Aorta (tissue), 5 donors: ENCODE results near the gene C2orf72. TPM values are rescaled to one million over a fixed set of nuclear protein-coding genes. Genes with fewer than 3 reads are reported as not detected.
A peak's percentile ranks its signal among the peaks of the same experiment; 100 is the strongest.

Experiments used
- ATAC-seq: fragments of 200-7000 bp; cut with Tn5 transposase; one replicate; pipeline ENCODE4 v1.9.1; 2022; ENCODE audit warnings: moderate library complexity; ENCODE audit not compliant: low FRiP score
- DNase-seq, 2 donors: peaks; one replicate each; pipeline ENCODE4 v3.0.0-alpha.2; 2020
- H3K27ac ChIP-seq, 2 donors: one replicate each; pipeline ENCODE4 v1.5.1; 2013; ENCODE audit warnings: low read length in 2 of 2, mild to moderate bottlenecking in 2 of 2, moderate library complexity in 2 of 2, control low read depth in 1 of 2, inconsistent platforms in 1 of 2, low read depth in 1 of 2
- H3K27me3 ChIP-seq, 2 donors: one replicate each; pipeline ENCODE4 v1.6.1; 2013; ENCODE audit warnings: control low read depth in 1 of 2, low read length in 1 of 2, mild to moderate bottlenecking in 1 of 2, moderate library complexity in 1 of 2; ENCODE audit not compliant: insufficient read depth in 2 of 2, control insufficient read depth in 1 of 2
- H3K36me3 ChIP-seq, 2 donors: one replicate each; pipeline ENCODE4 v1.6.1; 2013; ENCODE audit warnings: control low read depth in 1 of 2, low read length in 1 of 2, mild to moderate bottlenecking in 1 of 2; ENCODE audit not compliant: insufficient read depth in 2 of 2, control insufficient read depth in 1 of 2
- H3K4me1 ChIP-seq, 2 donors: one replicate each; pipeline ENCODE4 v1.6.1; 2013; ENCODE audit warnings: low read length in 2 of 2, control low read depth in 1 of 2, mild to moderate bottlenecking in 1 of 2, moderate library complexity in 1 of 2; ENCODE audit not compliant: insufficient read depth in 2 of 2, control insufficient read depth in 1 of 2
- H3K4me3 ChIP-seq, 2 donors: one replicate each; pipeline ENCODE4 v1.5.1; 2013; ENCODE audit warnings: low read length in 2 of 2, control low read depth in 1 of 2, mild to moderate bottlenecking in 1 of 2
- H3K9me3 ChIP-seq: one replicate; pipeline ENCODE4 v1.6.1; 2013; ENCODE audit warnings: mild to moderate bottlenecking, low read length; ENCODE audit not compliant: control insufficient read depth
- WGBS, 2 donors: extraction: QIAGEN DNeasy Blood & Tissue Kit; methylation state at CpG; one replicate each; pipeline ENCODE4 v1.1.7; 2013; 5-methylcytosine and 5-hydroxymethylcytosine counted together
- intact Hi-C, 2 donors: fragments of 100-400 bp; cut with DNase I; formaldehyde crosslinking; loops; one replicate each; pipeline versions ENCODE4 v1.14.2 to v1.15.0; 2022
- polyA plus RNA-seq, 2 donors: library from polyadenylated mRNA; stranded (reverse); fragments of 200-250 nt; gene quantifications; one replicate each; pipeline ENCODE4 v1.2.3, GENCODE V29; 2013
- total RNA-seq, 2 donors: library from RNA; stranded (reverse); fragmentation: NEBNext Ultra II Directional; extraction: Animal tissue kit (Norgen Biotek cat#: 25700); gene quantifications; one replicate each; pipeline ENCODE4 v1.2.1, GENCODE V29; 2021
- donor health status: healthy with polysubstance abuse.
- donor health status: Bipolar disorder and iron deficiency.
- donor health status: DM: no; HTN: no; CAD: no.
- donor health status: DM: no; HTN: no; CAD: no.
- donor health status: DM: yes; HTN: yes; CAD: no.

Gene C2orf72
- total and polyA plus RNA-seq, 4 donors, result 0.13 to 2.4 (median 0.15) TPM; not detected in 1

DNA sequence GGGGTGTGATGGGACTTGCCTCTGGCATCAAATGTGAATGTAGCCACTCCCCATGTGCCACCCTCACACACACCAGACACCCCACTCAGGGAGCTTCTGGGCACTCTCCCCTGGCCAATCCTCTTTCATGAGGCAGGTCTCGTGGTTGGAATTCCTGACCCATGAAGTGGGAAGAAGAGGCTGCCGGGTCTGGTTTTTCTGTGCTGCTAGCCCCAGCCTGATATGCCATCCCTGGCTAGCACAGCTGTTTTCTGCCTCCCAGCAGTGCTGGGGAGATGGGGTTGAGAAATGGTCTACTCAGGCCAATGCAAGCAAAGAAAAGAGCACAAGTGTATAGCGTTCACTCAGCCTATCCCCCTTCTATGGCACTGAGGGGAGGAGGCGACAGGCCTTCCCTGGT, 1.2 kb upstream of the C2orf72 start:
- intact Hi-C loops, result no loop called here
- peaks cover under 1% of the 10 kb centered on the region for H3K9me3 ChIP-seq
- WGBS, 2 donors, result 76 to 77% methylated on average over 4 of the region's 4 CpGs
- H3K27ac ChIP-seq, result no peak overlapping the region
- H3K4me1 ChIP-seq, result no peaks in the 10 kb centered on the region
- no peak for ATAC-seq
- no peaks in the 10 kb centered on the region for H3K36me3 ChIP-seq
- no peak overlapping the region for H3K4me3 ChIP-seq
- H3K27me3 ChIP-seq, result no peaks in the 10 kb centered on the region
- no peak for DNase-seq

DNA sequence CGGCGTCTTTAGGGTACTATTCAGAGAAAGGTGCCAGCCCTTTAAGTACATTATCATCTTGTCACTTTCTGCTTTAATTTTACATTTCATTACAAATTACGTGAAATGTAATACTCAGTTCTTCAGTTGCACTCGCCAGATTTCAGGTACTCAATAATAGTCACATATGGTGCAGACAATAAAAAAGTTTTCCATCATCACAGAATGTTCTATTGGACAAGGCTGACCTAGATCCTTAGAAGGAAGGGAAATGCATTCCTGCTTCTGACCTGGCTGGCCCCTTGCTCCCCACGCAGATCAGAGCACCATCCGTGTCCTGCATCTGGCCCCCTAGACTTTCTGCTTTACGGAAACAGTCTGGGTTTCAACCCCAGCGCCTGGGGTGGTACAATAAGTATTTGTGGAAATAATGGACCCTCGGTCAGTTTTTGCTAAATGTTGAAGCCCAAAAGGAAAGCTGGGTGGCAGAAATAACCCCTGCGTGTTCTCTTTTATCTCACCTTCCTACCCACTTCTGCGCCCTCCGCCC, 681 bp upstream of the C2orf72 start:
- intact Hi-C loops, result no loop called here
- no peaks in the 10 kb centered on the region for H3K27me3 ChIP-seq
- 65% methylated on average over 12 of the region's 12 CpGs for WGBS, 2 donors
- no peaks in the 10 kb centered on the region for H3K4me1 ChIP-seq
- no peak overlapping the region for H3K4me3 ChIP-seq
- ATAC-seq, result no peak
- no peaks in the 10 kb centered on the region for H3K36me3 ChIP-seq
- H3K27ac ChIP-seq, result no peak overlapping the region
- no peak for DNase-seq
- no peaks in the 10 kb centered on the region for H3K9me3 ChIP-seq

DNA sequence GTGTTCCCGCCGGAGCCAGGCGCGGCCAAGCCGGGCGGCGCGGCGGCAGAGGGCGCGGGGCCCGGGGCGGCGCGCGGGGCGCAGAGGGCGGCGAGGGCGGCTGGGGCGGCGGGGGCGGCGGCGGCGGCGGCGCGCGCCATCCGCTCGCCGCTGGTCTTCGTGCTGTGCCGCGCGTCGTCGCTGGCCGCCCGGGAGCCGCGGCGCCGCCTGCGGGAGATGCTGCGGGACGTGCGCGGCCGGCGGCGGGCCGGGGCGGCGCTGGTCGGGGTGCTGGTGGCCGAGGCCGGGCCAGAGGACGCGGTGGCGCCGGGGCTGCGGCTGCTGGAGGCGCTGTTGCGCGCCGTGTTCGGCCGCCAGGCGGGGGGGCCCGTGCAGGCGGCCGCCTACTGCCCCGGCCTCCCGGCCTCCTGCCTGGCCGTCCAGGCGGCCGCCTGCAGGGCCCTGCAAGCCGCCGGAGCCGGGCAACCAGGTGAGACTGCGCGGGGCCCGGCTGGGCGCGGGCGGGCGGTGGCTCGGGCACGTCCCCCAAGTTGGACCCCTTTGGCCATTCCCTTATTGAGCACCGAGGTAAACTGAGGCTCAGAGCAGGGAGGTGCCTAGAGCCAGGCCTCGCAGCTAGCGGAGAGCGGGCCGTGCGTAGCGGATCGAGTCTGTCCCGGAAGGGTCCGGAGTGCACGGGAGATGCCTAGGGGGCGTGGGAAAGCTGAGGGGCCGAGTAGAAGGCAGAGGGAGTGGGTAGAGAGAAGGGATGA, 584 bp downstream of the C2orf72 start:
- Histone ChIP-seq H3K36me3 (no peaks in the 10 kb centered on the region), H3K9me3 (no peaks in the 10 kb centered on the region), H3K4me1 (no peaks in the 10 kb centered on the region), H3K4me3 (peak overlapping the region; percentile 54 to 60), H3K27ac (no peak overlapping the region), H3K27me3 (no peaks in the 10 kb centered on the region)
- WGBS, 2 donors, result 1 to 5% methylated on average over 31 to 104 of the region's 104 CpGs
- ATAC-seq (no peak), DNase-seq (no peak)
- intact Hi-C loops, result no loop called here

DNA sequence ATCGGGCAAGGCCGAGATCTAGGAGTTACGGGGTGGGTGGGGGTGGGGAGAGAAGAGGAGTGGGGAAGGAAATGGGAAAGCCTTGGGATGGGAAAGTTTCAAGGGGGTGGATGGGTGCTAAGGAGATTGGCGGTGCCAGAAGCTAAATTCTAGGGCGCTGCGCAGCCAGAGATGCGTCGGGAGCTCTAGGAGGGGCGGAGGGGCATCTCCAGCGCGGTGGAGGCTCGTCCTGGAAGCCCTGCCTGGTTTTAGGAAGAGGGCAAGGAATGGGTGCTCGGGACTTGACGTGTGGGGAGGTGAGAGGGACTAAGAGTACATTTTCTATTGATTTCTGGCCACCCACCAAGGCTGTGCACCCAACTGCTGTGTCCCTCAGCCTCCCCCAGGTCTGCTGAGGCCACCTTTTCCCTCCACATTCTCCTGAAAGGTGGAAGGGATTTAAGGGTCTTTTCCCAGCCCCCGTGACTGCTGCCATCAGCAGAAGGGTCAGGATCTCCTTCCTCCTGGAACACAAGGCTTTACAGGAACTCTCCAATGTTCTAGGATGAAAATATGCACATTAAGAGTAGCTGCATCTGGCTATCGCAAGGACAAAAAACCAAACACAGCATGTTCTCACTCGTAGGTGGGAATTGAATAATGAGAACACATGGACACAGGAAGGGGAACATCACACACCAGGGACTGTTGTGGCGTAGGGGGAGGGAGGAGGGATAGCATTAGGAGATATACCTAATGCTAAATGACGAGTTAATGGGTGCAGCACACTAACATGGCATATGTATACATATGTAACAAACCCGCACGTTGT, 1.4 kb downstream of the C2orf72 start:
- WGBS, 2 donors, result 42 to 47% methylated on average over 21 of the region's 21 CpGs

DNA sequence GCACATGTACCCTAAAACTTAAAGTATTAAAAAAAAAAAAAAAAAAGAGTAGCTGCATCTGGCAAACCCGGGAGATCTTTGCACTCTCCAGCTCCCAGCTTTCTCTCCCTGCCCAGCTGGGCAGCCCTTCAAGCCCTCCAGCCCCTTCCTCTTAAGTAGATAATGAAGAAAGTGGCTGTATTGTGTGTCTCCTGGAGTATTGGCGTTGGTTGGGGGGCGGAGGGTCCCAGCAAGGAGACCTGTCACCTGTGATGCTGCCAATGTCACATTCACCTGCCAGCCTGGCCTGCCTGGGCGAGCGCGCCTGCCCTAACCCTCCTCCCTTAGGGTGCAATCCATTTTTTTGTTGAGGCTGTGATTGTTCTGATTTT, 2.0 kb downstream of the C2orf72 start:
- no peaks in the 10 kb centered on the region for H3K27me3 ChIP-seq
- 92 to 96% methylated on average over 6 of the region's 6 CpGs for WGBS, 2 donors

More for the DNA sequence above, 1.4 kb downstream of the C2orf72 start:
- H3K27me3 ChIP-seq, result no peaks in the 10 kb centered on the region
- intact Hi-C loops, result no loop called here
- ATAC-seq, result no peak
- H3K4me3 ChIP-seq, result no peak overlapping the region
- H3K9me3 ChIP-seq, result no peaks in the 10 kb centered on the region
- no peak overlapping the region for H3K27ac ChIP-seq
- no peaks in the 10 kb centered on the region for H3K36me3 ChIP-seq
- H3K4me1 ChIP-seq, result no peaks in the 10 kb centered on the region
- no peak for DNase-seq

DNA sequence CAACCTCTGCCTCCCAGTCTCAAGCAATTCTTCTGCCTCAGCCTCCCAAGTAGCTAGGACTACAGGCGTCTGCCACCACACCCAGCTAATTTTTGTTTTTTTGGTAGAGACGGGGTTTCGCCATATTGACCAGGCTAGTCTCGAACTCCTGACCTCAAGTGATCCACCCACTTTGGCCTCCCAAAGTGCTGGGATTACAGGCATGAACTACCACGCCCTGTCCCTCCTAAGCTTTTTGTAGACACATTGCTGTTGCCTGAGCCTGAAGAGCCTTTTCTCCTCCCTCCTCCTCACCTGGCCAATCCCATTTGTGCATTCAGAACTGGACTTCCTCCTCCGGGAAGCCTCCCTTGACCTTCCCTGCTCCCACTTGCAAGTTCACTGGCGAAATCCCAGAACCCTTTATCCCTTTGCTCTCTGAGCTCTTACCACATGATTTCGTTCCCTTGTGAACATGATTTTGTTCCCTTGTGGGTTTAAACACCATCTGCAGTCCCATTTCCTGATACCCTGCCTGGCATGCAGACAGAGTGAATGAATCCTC, 2.6 kb downstream of the C2orf72 start:
- Histone ChIP-seq H3K27ac (no peak overlapping the region), H3K4me3 (no peak overlapping the region), H3K36me3 (no peaks in the 10 kb centered on the region), H3K9me3 (no peaks in the 10 kb centered on the region), H3K4me1 (no peaks in the 10 kb centered on the region), H3K27me3 (no peaks in the 10 kb centered on the region)
- WGBS, 2 donors, result 87 to 88% methylated on average over 8 of the region's 8 CpGs
- intact Hi-C loops, result no loop called here
- ATAC-seq, result no peak
- DNase-seq, result no peak

More for the DNA sequence above, 2.0 kb downstream of the C2orf72 start:
- Histone ChIP-seq H3K4me1 (no peaks in the 10 kb centered on the region), H3K9me3 (no peaks in the 10 kb centered on the region), H3K27ac (no peak overlapping the region), H3K36me3 (no peaks in the 10 kb centered on the region), H3K4me3 (no peak overlapping the region)
- no peak for DNase-seq
- ATAC-seq, result no peak
- intact Hi-C loops, result no loop called here

DNA sequence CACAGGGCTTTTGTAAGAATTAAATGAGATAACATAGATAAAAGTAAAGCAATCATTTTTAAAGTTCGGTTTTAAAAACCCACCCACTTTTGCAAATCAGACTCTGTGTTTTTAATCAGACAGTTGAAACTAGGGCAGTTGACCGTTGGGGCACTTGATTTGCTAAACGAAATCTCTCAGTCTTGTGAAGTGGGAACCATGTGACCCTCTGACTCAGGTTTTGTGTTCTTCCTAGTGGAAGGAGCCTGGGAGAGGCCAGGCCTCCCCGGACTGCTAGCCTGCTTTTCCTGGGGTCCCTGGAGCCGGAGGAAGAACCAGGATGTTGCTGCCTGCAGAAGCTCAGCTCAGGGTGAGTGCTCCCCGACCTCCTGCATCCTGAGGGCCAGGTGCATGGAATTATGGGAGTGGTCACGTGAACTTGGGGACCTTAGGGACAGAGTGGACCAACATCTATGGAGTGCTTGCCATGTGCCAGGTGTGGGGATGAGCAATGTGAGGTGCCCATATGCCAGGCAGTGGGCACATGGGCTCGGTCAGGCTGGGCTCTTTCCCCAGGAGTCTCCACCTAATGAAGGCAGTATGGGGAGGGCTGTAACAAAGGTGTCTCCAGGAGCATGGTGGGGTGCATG, 3.9 kb downstream of the C2orf72 start:
- Histone ChIP-seq H3K36me3 (no peaks in the 10 kb centered on the region), H3K4me1 (no peaks in the 10 kb centered on the region), H3K4me3 (no peak overlapping the region), H3K9me3 (no peaks in the 10 kb centered on the region), H3K27ac (no peak overlapping the region), H3K27me3 (no peaks in the 10 kb centered on the region)
- WGBS, 2 donors, result 68 to 77% methylated on average over 8 of the region's 8 CpGs
- ATAC-seq (no peak), DNase-seq (no peak)
- intact Hi-C loops, result no loop called here

DNA sequence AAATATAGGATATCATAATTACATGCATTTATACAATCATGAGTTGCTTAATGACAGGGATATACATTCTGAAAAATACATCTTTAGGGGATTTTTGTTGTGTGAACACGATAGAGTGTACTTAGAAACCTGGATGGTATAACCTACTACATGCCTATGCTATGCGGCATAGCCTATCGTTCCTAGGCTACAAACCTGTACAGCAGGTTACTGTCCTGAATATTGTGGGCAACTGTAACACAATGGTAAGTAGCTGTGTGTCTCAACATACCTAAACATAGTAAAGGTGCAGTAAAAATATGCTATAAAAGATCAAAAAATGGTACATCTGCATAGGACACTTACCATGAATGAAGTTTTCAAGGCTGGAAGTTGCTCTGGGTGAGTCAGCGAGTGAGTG, 6.5 kb downstream of the C2orf72 start:
- ATAC-seq (no peak), DNase-seq (no peak)
- no peaks in the 10 kb centered on the region for H3K27me3 ChIP-seq
- 94 to 95% methylated on average over 4 of the region's 4 CpGs for WGBS, 2 donors
- H3K27ac ChIP-seq, result no peak overlapping the region
- H3K4me1 ChIP-seq, result no peaks in the 10 kb centered on the region
- intact Hi-C loops, result no loop called here
- H3K36me3 ChIP-seq, result no peaks in the 10 kb centered on the region
- no peak overlapping the region for H3K4me3 ChIP-seq
- no peaks in the 10 kb centered on the region for H3K9me3 ChIP-seq
